Muscle layer of duodenum (tissue), 2 donors: ENCODE measurements around the gene SULT2B1.
"Not testable (repeated sequence)": the region's sequence is repeated elsewhere in the genome, so short reads cannot be mapped to it uniquely, and the experiment has no call there.

Source experiments
- H3K27ac ChIP-seq: one replicate; pipeline ENCODE4 v1.7.0; 2013; ENCODE audit warnings: mild to moderate bottlenecking, low read length
- H3K27me3 ChIP-seq: one replicate; pipeline ENCODE4 v1.7.0; 2013; ENCODE audit warnings: low read depth, mild to moderate bottlenecking, control low read depth, low read length
- H3K36me3 ChIP-seq, 2 donors: one replicate each; pipeline ENCODE4 v1.7.0; 2013; ENCODE audit warnings: low read length in 2 of 2, control low read depth in 1 of 2, mild to moderate bottlenecking in 1 of 2; ENCODE audit not compliant: insufficient read depth in 2 of 2, control insufficient read depth in 1 of 2
- H3K4me1 ChIP-seq, 2 donors: one replicate each; pipeline ENCODE4 v1.7.0; 2013; ENCODE audit warnings: low read length in 2 of 2, mild to moderate bottlenecking in 2 of 2, control low read depth in 1 of 2, moderate library complexity in 1 of 2; ENCODE audit not compliant: insufficient read depth in 2 of 2, control insufficient read depth in 1 of 2
- H3K4me3 ChIP-seq, 2 donors: one replicate each; pipeline ENCODE4 v1.7.0; 2013; ENCODE audit warnings: low read length in 2 of 2, low read depth in 1 of 2, mild to moderate bottlenecking in 1 of 2
- H3K9me3 ChIP-seq, 2 donors: one replicate each; pipeline ENCODE4 v1.7.0; 2013; ENCODE audit warnings: low read length in 2 of 2, control low read depth in 1 of 2, mild to moderate bottlenecking in 1 of 2; ENCODE audit not compliant: control insufficient read depth in 1 of 2
- donor health status: healthy.

SULT2B1 gene

DNA sequence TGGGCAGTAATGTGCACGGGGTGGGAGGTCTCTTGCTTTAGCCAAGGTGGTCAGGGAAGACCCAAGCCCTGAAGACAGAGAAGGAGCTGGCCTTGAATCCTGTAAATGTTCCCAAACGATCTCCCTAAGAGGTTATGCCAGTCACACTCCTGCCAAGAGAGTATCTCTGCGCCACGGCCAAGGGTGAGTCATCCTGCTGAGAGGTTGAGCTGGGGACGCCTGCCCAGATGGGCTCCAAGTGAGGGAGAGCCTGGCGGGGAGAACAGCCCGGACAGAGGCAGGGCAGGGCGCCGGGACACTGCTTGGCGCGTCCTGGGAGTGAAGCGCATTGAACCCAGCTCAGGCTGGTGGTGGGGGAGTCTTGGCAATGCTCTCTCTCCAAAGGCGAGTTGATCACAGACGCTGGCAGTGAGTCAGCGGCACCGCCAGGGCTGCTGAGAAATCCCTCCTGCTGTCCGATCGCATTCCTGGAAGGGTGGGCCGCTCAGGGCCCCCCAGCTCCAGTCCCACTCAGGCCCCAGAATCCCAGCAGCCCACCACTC is 16.4 kb downstream of the SULT2B1 start:
- no peak overlapping the region for H3K4me3 ChIP-seq
- H3K9me3 ChIP-seq: no peaks in the 10 kb centered on the region
- H3K27ac ChIP-seq: no peak overlapping the region
- H3K4me1 ChIP-seq: peaks cover 0 to 12% of the 10 kb centered on the region in 2 donors
- no peaks in the 10 kb centered on the region for H3K36me3 ChIP-seq
- H3K27me3 ChIP-seq: no peaks in the 10 kb centered on the region

DNA sequence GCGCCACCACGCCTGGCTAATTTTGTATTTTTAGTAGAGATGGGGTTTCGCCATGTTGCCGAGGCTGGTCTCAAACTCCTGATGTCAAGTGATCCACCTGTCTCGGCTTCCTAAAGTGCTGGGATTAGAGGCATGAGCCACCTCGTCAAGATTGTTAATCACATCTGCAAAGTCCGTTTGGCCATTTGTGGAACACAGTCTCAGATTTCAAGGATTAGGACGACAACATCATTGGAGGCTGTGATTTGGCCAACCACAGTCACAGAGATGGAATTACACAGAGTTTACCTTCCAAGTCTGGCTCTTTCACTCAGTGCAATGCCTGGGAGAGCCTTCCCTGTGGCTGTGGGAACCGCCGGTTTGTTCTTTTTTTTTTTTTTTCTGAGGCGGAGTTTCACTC is 17.8 kb downstream of the SULT2B1 start:
- Histone ChIP-seq H3K9me3 (no peaks in the 10 kb centered on the region), H3K27me3 (no peaks in the 10 kb centered on the region), H3K27ac (no peak overlapping the region)

DNA sequence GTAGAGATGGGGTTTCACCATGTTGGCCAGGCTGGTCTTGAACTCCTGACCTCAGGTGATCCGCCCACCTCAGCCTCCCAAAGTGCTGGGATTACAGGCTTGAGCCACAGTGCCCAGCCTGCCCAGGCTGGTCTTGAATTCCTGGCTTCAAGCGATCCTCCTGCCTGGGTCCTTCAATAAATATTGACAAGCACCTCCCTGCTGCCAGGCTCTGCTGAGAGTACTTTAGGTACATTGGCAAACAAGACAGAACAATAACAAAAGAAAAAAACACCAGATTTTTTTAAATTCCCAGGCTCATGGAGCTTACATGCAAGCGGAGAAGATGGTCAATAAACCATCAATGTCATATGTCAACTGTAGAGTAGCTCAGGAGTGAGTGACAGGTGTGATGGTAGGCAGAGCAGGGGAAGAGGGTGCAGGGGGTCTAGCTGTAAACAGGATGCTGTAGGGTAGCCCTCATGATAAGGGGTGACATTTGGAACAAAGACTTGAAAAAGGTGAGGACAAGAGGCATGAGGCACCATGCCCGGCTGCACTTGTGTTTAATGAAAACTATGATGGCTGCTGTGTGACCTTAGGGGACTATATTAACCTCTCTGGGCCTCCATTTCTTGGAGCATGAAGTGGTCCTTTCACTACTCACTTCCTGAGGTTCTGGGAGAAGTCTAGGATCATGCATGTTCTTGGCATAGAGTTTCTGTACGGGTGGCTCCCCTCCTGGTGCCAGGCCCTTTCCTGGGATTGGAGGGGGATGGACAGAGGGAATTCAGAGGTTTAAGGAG is 19.6 kb downstream of the SULT2B1 start:
- Histone ChIP-seq H3K27me3 (no peaks in the 10 kb centered on the region), H3K4me3 (no peak overlapping the region), H3K27ac (no peak overlapping the region), H3K9me3 (no peaks in the 10 kb centered on the region), H3K4me1 (peaks cover 0 to 12% of the 10 kb centered on the region in 2 donors), H3K36me3 (no peaks in the 10 kb centered on the region)

More for the DNA sequence above, 17.8 kb downstream of the SULT2B1 start:
- Histone ChIP-seq H3K4me3 (no peak overlapping the region), H3K36me3 (no peaks in the 10 kb centered on the region), H3K4me1 (peaks cover 0 to 12% of the 10 kb centered on the region in 2 donors)

DNA sequence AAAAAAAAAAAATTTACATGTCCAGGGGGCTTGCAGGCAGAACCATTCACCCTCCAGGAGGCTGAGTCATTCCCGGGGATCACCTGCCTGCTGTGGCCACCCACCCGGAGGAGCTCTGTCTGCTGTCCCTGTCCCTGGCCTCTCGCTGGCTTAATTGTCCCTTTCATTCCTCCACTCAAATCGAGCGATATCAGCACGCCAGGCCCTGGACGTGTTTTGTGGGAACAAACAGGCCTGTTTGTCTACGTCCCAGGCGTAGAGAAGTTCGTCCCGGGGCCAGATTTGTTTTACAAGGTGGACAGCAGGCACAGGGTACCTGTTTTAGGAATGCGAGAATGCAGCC is 21.2 kb downstream of the SULT2B1 start:
- no peak overlapping the region for H3K4me3 ChIP-seq
- H3K9me3 ChIP-seq: no peaks in the 10 kb centered on the region
- peaks cover 0 to 8% of the 10 kb centered on the region in 2 donors for H3K4me1 ChIP-seq
- H3K27ac ChIP-seq: no peak overlapping the region
- H3K36me3 ChIP-seq: no peaks in the 10 kb centered on the region
- H3K27me3 ChIP-seq: no peaks in the 10 kb centered on the region

DNA sequence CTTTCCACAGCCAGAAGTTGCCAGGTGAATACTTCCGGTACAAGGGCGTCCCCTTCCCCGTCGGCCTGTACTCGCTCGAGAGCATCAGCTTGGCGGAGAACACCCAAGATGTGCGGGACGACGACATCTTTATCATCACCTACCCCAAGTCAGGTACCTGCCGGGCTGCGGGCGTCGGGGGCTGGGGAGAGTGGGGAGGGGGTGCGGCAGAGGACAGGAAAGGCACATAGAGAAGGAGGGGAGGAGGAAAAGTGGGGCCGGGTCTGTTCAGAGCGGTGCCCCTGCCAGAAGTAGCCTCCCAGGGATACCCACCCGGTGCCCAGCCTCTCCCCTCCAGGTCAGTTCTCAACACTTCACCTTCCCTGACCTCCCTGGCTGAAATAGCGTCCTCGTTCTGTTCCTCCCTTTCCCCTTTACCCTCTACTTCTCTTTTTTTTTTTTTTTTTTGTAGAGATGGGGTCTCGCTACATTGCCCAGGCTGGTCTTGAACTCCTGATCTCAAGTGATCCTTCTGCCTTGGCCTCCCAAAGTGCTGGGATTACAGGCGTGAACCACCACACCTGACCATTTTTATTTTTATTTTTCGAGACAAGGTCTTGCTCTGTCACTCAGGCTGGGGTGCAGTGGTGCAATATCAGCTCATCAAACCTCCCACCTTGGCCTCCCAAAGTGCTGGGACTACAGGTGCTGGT is 24.1 kb downstream of the SULT2B1 start:
- Histone ChIP-seq H3K27me3 (no peaks in the 10 kb centered on the region), H3K36me3 (no peaks in the 10 kb centered on the region), H3K4me1 (no peaks in the 10 kb centered on the region)

DNA sequence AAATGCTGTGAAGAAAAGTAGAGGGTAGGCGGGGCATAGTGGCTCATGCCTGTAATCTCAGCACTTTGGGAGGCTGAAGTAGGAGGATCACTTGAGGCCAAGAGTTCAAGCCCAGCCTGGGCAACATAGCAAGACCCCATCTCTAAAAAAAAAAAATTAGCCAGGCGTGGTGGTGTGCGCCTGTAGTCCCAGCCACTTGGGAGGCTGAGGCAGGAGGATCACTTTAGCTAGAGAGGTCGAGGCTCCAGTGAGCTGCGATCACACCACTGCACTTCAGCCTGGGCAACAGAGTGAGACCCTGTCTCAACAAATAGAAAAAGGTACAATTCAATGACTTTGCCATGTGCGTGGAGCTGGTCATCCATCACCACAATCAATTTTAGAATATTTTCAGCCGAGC is 25.9 kb downstream of the SULT2B1 start:
- H3K36me3 ChIP-seq, H3K4me1 ChIP-seq, H3K9me3 ChIP-seq, H3K4me3 ChIP-seq, H3K27me3 ChIP-seq, H3K27ac ChIP-seq: not testable (repeated sequence)

More for the DNA sequence above, 24.1 kb downstream of the SULT2B1 start:
- H3K9me3 ChIP-seq: no peaks in the 10 kb centered on the region
- no peak overlapping the region for H3K4me3 ChIP-seq
- no peak overlapping the region for H3K27ac ChIP-seq

DNA sequence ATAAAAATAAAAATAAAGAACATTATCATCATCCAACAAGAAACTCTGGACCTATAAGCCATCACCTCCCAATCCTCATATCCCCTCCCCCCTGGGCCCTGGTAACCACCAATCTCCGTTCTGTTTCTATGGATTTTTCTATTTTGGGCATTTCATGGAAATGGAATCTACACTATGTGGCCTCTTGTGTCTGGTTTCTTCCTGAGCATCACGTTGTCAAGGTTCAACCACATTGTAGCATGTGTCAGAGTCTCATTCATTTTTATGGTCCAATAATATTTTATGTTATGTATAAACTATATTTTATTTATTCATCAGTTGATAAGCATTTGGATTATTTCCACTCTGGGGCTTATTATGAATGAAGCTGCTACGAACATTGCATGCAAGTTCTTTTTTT is 26.9 kb downstream of the SULT2B1 start:
- Histone ChIP-seq H3K36me3 (no peaks in the 10 kb centered on the region), H3K27ac (no peak overlapping the region), H3K27me3 (no peaks in the 10 kb centered on the region), H3K4me3 (no peak overlapping the region), H3K4me1 (no peaks in the 10 kb centered on the region), H3K9me3 (no peaks in the 10 kb centered on the region)

DNA sequence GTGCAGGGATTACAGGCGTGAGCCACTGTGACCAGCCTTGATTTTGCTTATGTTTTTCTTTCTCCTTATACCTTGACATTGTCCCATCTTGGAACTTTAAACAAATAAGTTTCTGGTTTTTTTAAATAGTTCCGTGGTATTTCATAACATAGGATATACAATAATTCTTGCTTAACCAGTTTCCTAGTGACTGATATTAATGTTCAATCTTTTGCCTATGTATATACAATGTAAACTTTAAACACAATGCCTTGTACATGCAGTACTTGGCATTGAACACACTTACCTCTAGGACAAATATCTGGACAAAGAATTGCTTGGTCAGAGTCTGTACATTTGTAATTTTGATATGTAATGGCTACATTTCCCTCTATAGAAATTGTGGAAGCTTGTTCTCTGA is 30.2 kb downstream of the SULT2B1 start:
- no peak overlapping the region for H3K4me3 ChIP-seq

DNA sequence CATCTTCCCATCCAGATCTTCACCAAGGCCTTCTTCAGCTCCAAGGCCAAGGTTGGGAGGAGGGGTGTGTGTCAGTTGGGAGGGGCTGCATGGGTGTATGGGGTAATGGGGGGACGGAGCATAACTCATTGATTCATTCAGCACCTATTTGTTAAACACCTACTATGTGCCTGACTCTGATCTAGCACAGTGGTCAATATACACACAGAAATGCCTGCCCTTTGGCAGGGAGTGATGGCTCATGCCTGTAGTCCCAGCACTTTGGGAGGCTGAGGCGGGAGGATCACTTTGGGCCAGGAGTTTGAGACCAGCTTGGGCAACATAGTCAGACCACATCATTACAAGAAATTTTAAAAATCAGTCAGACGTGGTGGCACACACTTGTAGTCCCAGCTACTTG is 35.4 kb downstream of the SULT2B1 start:
- H3K27me3 ChIP-seq: no peaks in the 10 kb centered on the region
- H3K9me3 ChIP-seq: no peaks in the 10 kb centered on the region
- no peaks in the 10 kb centered on the region for H3K36me3 ChIP-seq

More for the DNA sequence above, 30.2 kb downstream of the SULT2B1 start:
- H3K36me3 ChIP-seq: no peaks in the 10 kb centered on the region
- no peaks in the 10 kb centered on the region for H3K4me1 ChIP-seq
- no peak overlapping the region for H3K27ac ChIP-seq
- H3K27me3 ChIP-seq: no peaks in the 10 kb centered on the region
- no peaks in the 10 kb centered on the region for H3K9me3 ChIP-seq

DNA sequence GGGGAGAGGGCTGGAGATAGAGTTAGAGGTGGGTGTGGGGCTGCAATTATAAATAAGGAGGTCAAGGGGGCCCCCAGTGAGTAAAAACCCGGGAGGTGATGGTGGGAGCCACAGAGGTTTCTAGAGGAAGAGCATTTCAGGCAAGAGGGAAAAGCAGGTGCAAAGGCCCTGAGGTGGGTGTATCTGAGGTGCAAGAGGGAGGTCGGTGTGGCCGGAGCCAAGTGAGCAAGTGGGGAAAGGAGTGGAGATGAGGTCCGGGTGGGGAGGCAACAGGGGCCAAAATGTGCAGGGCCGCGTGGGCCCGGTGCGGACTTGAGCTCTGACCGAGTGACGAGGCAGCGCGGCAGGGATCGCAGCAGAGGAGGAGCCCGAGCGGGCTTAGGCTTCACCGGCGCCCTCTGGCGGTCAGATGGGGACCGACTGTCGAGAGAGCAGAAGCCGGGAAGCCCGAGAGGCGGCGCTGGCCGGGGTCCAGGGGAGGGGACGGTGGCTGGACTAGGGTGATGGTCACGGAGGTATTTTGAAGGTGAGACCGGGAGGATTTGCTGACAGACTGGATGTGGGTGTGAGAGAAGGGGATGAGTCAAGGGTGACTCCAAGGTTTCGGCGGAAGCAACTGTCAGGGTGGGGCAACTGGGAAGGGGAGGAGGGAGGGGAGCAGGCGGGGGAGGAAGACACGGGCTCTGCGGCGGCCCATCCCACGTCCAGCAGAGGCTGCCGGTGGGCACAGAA is 36.9 kb downstream of the SULT2B1 start:
- Histone ChIP-seq H3K27ac (peak overlapping the region; percentile 16), H3K9me3 (no peaks in the 10 kb centered on the region), H3K4me3 (peak overlapping the region; percentile 49 to 55), H3K4me1 (peaks cover 3 to 5% of the 10 kb centered on the region in 2 donors), H3K27me3 (no peaks in the 10 kb centered on the region), H3K36me3 (no peaks in the 10 kb centered on the region)

More for the DNA sequence above, 35.4 kb downstream of the SULT2B1 start:
- no peak overlapping the region for H3K27ac ChIP-seq
- peaks cover 3 to 5% of the 10 kb centered on the region in 2 donors for H3K4me1 ChIP-seq
- H3K4me3 ChIP-seq: no peak overlapping the region

DNA sequence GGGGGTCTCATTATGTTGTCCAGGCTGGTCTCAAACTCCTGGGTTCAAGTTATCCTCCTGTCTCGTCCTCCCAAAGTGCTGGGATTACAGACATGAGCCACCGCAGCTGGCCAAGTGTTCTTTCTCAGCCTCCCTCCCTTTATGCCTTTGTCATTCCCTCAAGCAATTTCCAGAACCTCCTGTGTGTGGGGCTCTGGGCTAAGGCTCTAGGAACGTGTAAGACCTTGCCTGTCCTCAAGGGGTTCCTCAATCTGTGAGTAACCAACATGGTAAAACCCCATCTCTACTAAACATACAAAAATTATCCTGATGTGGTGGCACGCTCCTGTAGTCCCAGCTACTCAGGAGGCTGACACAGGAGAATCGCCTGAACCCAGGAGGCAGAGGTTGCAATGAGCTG is 39.0 kb downstream of the SULT2B1 start:
- no peaks in the 10 kb centered on the region for H3K27me3 ChIP-seq
- H3K4me3 ChIP-seq: no peak overlapping the region
- H3K36me3 ChIP-seq: no peaks in the 10 kb centered on the region
- H3K9me3 ChIP-seq: no peaks in the 10 kb centered on the region
- H3K4me1 ChIP-seq: peaks cover 3 to 5% of the 10 kb centered on the region in 2 donors
- no peak overlapping the region for H3K27ac ChIP-seq
